Fibroblast of lung (primary cell): Measurements from ENCODE around the gene OR5K2. TPM values are rescaled to one million over a fixed set of nuclear protein-coding genes. Genes with fewer than 3 reads are reported as not detected.

Source experiments
- DNase-seq, 2 donors: peaks; one replicate each; pipeline versions ENCODE4 v3.0.0 to v3.0.0-alpha.2; 2010; ENCODE audit warnings: low read depth in 2 of 2
- H2AFZ ChIP-seq: 2 replicates; pipeline ENCODE4 v1.5.1; 2012; ENCODE audit warnings: low read length, control low read depth, inconsistent platforms
- H3K27ac ChIP-seq: 2 replicates; pipeline ENCODE4 v1.5.1; 2011; ENCODE audit warnings: low read length, control low read depth; ENCODE audit not compliant: insufficient read depth
- H3K27me3 ChIP-seq: 2 replicates; pipeline ENCODE4 v1.5.1; 2011; ENCODE audit warnings: mild to moderate bottlenecking, low read length; ENCODE audit not compliant: control insufficient read depth, insufficient read depth
- H3K36me3 ChIP-seq: 2 replicates; pipeline ENCODE4 v1.5.1; 2011; ENCODE audit warnings: low read length; ENCODE audit not compliant: control insufficient read depth, insufficient read depth
- H3K4me1 ChIP-seq: 2 replicates; pipeline ENCODE4 v1.5.1; 2011; ENCODE audit warnings: low read length; ENCODE audit not compliant: control insufficient read depth, insufficient read depth; ENCODE audit errors: extremely low read depth
- H3K4me2 ChIP-seq: 2 replicates; pipeline ENCODE4 v1.5.1; 2011; ENCODE audit warnings: low read length, control low read depth; ENCODE audit not compliant: insufficient read depth; ENCODE audit errors: extremely low read depth
- H3K4me3 ChIP-seq, 4 experiments: fragments of 200-600 bp in 1 of 4; sonication (generic) in 1 of 4; replicated peaks in 1 of 4; 2 replicates each; pipeline ENCODE4 v1.5.1; 2011 to 2016; ENCODE audit warnings: low read length in 4 of 4, low read depth in 3 of 4, mild to moderate bottlenecking in 3 of 4, control low read depth in 2 of 4, inconsistent platforms in 1 of 4, mixed read lengths in 1 of 4; ENCODE audit not compliant: insufficient read depth in 1 of 4; ENCODE audit errors: control extremely low read depth in 1 of 4
- H3K79me2 ChIP-seq: 2 replicates; pipeline ENCODE4 v1.5.1; 2012; ENCODE audit warnings: mild to moderate bottlenecking, low read length, inconsistent platforms; ENCODE audit not compliant: control insufficient read depth, insufficient read depth
- H3K9ac ChIP-seq: 2 replicates; pipeline ENCODE4 v1.5.1; 2011; ENCODE audit warnings: mild to moderate bottlenecking, low read length, control low read depth; ENCODE audit not compliant: insufficient read depth
- H3K9me3 ChIP-seq: 2 replicates; pipeline ENCODE4 v1.5.1; 2012; ENCODE audit warnings: low read depth, low read length; ENCODE audit not compliant: control insufficient read depth, insufficient read depth
- H4K20me1 ChIP-seq: 2 replicates; pipeline ENCODE4 v1.5.1; 2011; ENCODE audit warnings: low read length; ENCODE audit not compliant: control insufficient read depth, insufficient read depth; ENCODE audit errors: extremely low read depth
- EZH2 ChIP-seq: IDR thresholded peaks from 2 replicates; pipeline ENCODE4 v1.5.1; 2012; ENCODE audit warnings: low read length, control low read depth, mild to moderate bottlenecking; ENCODE audit errors: missing control alignments
- polyA plus RNA-seq, 2 donors: library from polyadenylated mRNA; depleted of rRNA in 1 of 2; stranded (reverse) in 1 of 2; unstranded in 1 of 2; fragments of >200 nt; gene quantifications; 2 replicates each; pipeline ENCODE4 v1.2.1, GENCODE V29; 2011 to 2012; ENCODE audit warnings: missing spikeins in 1 of 2
- total RNA-seq: library from RNA; depleted of rRNA; stranded (reverse); fragments of >200 nt; gene quantifications from 2 replicates; pipeline ENCODE4 v1.2.1, GENCODE V29; 2014
- TF ChIP-seq, protein P1 (sequence below), 2 donors: IDR thresholded peaks in 1 of 2; conservative IDR thresholded peaks in 1 of 2; 1 replicate in 1 of 2; 2 replicates in 1 of 2; pipeline ENCODE4 v1.5.1; 2011 to 2012; ENCODE audit warnings: low read length in 2 of 2, control low read depth in 1 of 2, inconsistent platforms in 1 of 2, low read depth in 1 of 2, mild to moderate bottlenecking in 1 of 2

OR5K2 gene
- total and polyA plus RNA-seq, 2 donors (not counting 1 experiment from before 2014, with no cell fraction given) = not detected

GRCh38 chr3:98514948-98515347 is 17.5 kb downstream of the OR5K2 start:
- no peaks in the 10 kb centered on the region for H3K4me1 ChIP-seq
- peaks cover 6% of the 10 kb centered on the region for H3K79me2 ChIP-seq
- H3K9ac ChIP-seq = no peak overlapping the region
- no peak overlapping the region for H2AFZ ChIP-seq
- DNase-seq = no peak
- no peak overlapping the region for H3K4me3 ChIP-seq
- H3K4me2 ChIP-seq = no peak overlapping the region
- H3K27me3 ChIP-seq = no peaks in the 10 kb centered on the region
- H3K27ac ChIP-seq = no peak overlapping the region
- H3K36me3 ChIP-seq = peaks cover 4% of the 10 kb centered on the region
- no peak for TF ChIP-seq EZH2
- TF ChIP-seq, protein P1, sequence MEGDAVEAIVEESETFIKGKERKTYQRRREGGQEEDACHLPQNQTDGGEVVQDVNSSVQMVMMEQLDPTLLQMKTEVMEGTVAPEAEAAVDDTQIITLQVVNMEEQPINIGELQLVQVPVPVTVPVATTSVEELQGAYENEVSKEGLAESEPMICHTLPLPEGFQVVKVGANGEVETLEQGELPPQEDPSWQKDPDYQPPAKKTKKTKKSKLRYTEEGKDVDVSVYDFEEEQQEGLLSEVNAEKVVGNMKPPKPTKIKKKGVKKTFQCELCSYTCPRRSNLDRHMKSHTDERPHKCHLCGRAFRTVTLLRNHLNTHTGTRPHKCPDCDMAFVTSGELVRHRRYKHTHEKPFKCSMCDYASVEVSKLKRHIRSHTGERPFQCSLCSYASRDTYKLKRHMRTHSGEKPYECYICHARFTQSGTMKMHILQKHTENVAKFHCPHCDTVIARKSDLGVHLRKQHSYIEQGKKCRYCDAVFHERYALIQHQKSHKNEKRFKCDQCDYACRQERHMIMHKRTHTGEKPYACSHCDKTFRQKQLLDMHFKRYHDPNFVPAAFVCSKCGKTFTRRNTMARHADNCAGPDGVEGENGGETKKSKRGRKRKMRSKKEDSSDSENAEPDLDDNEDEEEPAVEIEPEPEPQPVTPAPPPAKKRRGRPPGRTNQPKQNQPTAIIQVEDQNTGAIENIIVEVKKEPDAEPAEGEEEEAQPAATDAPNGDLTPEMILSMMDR (conservative IDR thresholded peaks at IDR 0.05 in 1 of 2, IDR thresholded peaks at IDR 0.05 in 1 of 2; ENCODE audit: low read depth in 1 of 2, low read length in 2 of 2) = no peak
- no peaks in the 10 kb centered on the region for H3K9me3 ChIP-seq
- H4K20me1 ChIP-seq = no peaks in the 10 kb centered on the region

DNA sequence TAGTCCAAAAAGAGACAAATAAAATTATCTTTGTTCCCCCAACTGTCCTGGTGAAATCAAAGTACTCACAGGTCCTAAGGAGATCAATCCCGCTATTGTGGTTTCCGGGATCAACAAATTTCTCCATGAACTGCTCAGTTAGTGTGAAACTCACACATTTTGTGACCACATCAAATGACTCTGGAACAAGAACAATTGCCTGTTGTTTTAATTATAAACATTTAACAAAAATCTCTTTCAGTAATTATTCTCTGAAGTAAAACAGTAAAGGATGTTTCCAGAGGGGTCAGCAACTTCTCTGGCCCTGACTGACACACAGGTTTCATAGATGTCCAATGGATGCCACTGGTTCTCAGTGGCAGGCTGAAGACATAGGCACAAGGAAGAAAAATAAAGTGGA is 21.3 kb downstream of the OR5K2 start:
- Histone ChIP-seq H3K79me2 (peaks cover 22% of the 10 kb centered on the region), H3K4me3 (no peak overlapping the region), H2AFZ (no peak overlapping the region), H3K9me3 (no peaks in the 10 kb centered on the region), H3K4me1 (no peaks in the 10 kb centered on the region), H3K27ac (no peak overlapping the region), H3K27me3 (no peaks in the 10 kb centered on the region), H3K9ac (no peak overlapping the region), H3K4me2 (no peak overlapping the region), H3K36me3 (peaks cover 4% of the 10 kb centered on the region), H4K20me1 (no peaks in the 10 kb centered on the region)
- DNase-seq = no peak
- TF ChIP-seq EZH2 = no peak

- H3K79me2 ChIP-seq = peaks cover 22% of the 10 kb centered on the region
Measured at GRCh38 chr3:98519351-98519750, 21.9 kb downstream of the OR5K2 start.

More at GRCh38 chr3:98519351-98519750, 21.9 kb downstream of the OR5K2 start:
- Histone ChIP-seq H4K20me1 (no peaks in the 10 kb centered on the region), H2AFZ (no peak overlapping the region), H3K4me1 (no peaks in the 10 kb centered on the region), H3K9ac (no peak overlapping the region), H3K4me3 (no peak overlapping the region), H3K27ac (no peak overlapping the region), H3K9me3 (no peaks in the 10 kb centered on the region), H3K27me3 (no peaks in the 10 kb centered on the region), H3K4me2 (no peak overlapping the region), H3K36me3 (peaks cover 4% of the 10 kb centered on the region)
- TF ChIP-seq, protein P1 (conservative IDR thresholded peaks at IDR 0.05 in 1 of 2, IDR thresholded peaks at IDR 0.05 in 1 of 2; ENCODE audit: low read depth in 1 of 2, low read length in 2 of 2) = no peak
- no peak for TF ChIP-seq EZH2
- peak in 1 of 2 donors; percentile 23 for DNase-seq
